ENCODE results near the gene SLC6A18. TPM values are rescaled to one million over a fixed set of nuclear protein-coding genes. Genes with fewer than 3 reads are reported as not detected.

Gene SLC6A18
- total and polyA plus RNA-seq, 2 of the 4 experiments (the other 2 are of a cell fraction) = not detected

DNA sequence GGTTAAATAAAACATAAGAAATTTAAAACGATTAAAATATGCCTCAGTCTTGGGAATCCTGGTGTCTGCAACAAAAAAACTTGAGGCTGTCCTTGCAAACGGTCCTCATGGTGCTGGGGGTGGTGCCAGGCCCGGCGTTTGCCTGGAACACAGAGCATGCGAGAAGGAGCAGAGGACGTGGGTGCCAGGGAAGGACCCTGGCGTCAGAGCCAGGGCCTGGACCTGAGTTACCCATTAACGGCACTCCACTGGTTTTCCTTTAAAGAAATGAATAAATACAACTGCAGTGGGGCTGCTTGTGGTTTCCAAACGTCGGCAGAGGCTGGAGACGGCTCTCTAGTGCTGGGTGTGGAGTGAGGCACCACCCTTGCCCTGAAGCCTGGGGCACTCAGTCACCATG, at the start of gene SLC6A18 (continued):
- TF ChIP-seq, protein P1, sequence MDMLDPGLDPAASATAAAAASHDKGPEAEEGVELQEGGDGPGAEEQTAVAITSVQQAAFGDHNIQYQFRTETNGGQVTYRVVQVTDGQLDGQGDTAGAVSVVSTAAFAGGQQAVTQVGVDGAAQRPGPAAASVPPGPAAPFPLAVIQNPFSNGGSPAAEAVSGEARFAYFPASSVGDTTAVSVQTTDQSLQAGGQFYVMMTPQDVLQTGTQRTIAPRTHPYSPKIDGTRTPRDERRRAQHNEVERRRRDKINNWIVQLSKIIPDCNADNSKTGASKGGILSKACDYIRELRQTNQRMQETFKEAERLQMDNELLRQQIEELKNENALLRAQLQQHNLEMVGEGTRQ (IDR thresholded peaks at IDR 0.05; ENCODE audit: low read depth, low read length) = no peak

DNA sequence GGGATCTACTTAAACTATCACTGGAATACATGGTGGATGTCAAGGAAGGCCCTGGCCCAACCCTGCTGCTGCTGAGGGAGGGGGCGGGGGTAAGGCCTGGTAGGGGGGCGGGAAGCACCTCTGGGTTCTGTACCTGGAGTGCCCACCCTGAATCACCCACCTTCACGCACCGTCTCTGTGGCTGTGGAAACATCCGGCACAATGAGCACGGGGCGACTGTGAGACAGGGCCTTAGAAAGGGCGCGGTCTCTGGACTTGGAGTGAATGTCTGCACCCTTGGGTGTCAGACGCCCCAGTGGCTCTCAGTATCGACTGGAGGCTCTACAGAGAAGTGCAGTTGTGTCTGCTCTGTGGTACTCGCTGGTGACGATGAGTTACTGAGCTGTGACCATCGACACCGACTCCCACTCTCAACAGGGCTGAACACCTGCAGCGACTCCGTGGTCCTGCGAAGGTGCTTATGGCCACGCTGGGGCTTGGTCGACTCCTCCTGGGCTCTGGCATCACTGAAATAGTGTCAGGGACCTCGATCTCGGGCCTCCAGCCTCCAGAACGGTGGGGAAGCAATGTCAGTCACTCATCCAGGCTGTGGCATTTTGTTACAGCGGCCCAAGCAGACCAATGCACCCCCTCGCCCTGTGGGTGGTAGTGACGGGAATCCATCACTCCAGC, 49.2 kb upstream of the SLC6A18 start:
- Histone ChIP-seq H4K8ac (ENCODE audit: low read depth in 2 of 2, low read length in 2 of 2) (no peak overlapping the region), H4K5ac (ENCODE audit: low read depth, low read length) (no peak overlapping the region), H3K9me1 (ENCODE audit: insufficient read depth, low read length) (no peaks in the 10 kb centered on the region), H4K91ac (ENCODE audit: insufficient read depth, low read depth, low read length) (no peak overlapping the region), H2BK5ac (ENCODE audit: low read depth, low read length, poor library complexity, severe bottlenecking) (no peak overlapping the region), H3K4ac (ENCODE audit: low read depth, low read length) (no peak overlapping the region), H3K9me3 (ENCODE audit: control insufficient read depth, insufficient read depth, low read length) (peaks cover 2% of the 10 kb centered on the region; the same call in 1 of the 2 replicates), H4K20me1 (ENCODE audit: insufficient read depth, low read length) (no peaks in the 10 kb centered on the region), H2AK9ac (replicated peaks; ENCODE audit: low read depth, low read length, poor library complexity) (no peak overlapping the region), H2BK120ac (ENCODE audit: low read depth, low read length) (no peak overlapping the region), H2AFZ (replicated peaks; ENCODE audit: low read length, poor library complexity) (no peak overlapping the region), H3K23ac (ENCODE audit: low read depth, low read length) (no peak overlapping the region), H3K27me3 (ENCODE audit: control insufficient read depth, insufficient read depth, low read length) (peaks cover 6% of the 10 kb centered on the region; the same call in 1 of the 2 replicates), H3K18ac (ENCODE audit: low read depth, low read length) (no peak overlapping the region), H2AK5ac (ENCODE audit: low read depth, low read length) (no peak overlapping the region), H3K14ac (replicated peaks; ENCODE audit: low read depth, low read length) (no peak overlapping the region), H2BK20ac (ENCODE audit: low read depth, low read length) (no peak overlapping the region), H3K4me2 (ENCODE audit: low read depth, low read length) (no peak overlapping the region), H3K4me3 (ENCODE audit: insufficient read depth, low read depth, low read length) (no peak overlapping the region), H3K9ac (ENCODE audit: low read depth, low read length) (no peak overlapping the region), H3K36me3 (ENCODE audit: control insufficient read depth, insufficient read depth, low read length) (no peaks in the 10 kb centered on the region), H2BK15ac (ENCODE audit: low read depth, low read length) (no peak overlapping the region), H3K79me1 (ENCODE audit: low read depth in 1 of 2, low read length in 2 of 2) (no peaks in the 10 kb centered on the region), H3K27ac (ENCODE audit: insufficient read depth, low read length) (no peak overlapping the region), H3K4me1 (ENCODE audit: control insufficient read depth, insufficient read depth, low read length) (no peaks in the 10 kb centered on the region), H3K56ac (ENCODE audit: extremely low read depth, insufficient read depth, low read length) (no peak overlapping the region)
- ATAC-seq (ENCODE audit: low read depth) = no peak
- no peak for DNase-seq
- dilution Hi-C loops (cut with HindIII; ENCODE audit: low sequenced_read_pairs, unreplicated experiment) = no loop called here
- no TSS peak for BruUV-seq (replicated peaks)
- ChIA-PET POLR2A (ENCODE audit: unreplicated experiment) (no interaction called here), CTCF (no interaction called here)
- intact Hi-C loops (cut with micrococcal nuclease) = no loop called here
- in situ Hi-C loops (cut with MboI; ENCODE audit: low sequenced_read_pairs) = loop anchor here (10.0 kb wide), 1 partner anchor 241 kb away; no protein-coding TSS in a partner anchor
- 92% methylated on average over 9 of the region's 26 CpGs; no CpG with 5 or more reads in 1 of the 2 experiments for WGBS, 2 experiments (ENCODE audit: extremely low coverage in 2 of 2, insufficient read length in 1 of 2)
- no peak for TF ChIP-seq MXI1 (IDR thresholded peaks at IDR 0.05; ENCODE audit: borderline replicate concordance, low read depth, low read length)
